ENCODE data around the gene FUT9.

The FUT9 gene

DNA sequence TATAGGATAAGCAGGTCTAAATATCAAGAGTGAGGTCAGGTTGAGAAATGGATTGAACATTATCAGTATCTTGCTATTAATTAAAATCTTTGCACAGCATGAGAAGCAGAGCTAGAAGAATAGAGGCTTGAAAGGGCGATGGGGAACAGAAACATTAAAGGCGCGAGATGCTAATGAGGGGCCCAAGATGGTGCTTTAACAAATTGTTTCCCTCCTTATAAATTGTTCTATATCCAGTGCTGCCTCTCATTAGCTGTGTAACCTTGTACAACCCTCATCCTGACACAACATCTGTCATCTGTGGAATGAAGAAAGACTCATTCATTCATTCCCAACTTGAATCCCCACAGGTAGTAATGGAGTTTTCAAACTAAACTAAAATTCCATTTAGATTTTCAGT lies 57.8 kb downstream of the FUT9 start:
- DNase-seq (no peak), ATAC-seq (no peak)

GRCh38 chr6:96074006-96074405 lies 58.2 kb downstream of the FUT9 start:
- DNase-seq (no peak), ATAC-seq (no peak)

DNA sequence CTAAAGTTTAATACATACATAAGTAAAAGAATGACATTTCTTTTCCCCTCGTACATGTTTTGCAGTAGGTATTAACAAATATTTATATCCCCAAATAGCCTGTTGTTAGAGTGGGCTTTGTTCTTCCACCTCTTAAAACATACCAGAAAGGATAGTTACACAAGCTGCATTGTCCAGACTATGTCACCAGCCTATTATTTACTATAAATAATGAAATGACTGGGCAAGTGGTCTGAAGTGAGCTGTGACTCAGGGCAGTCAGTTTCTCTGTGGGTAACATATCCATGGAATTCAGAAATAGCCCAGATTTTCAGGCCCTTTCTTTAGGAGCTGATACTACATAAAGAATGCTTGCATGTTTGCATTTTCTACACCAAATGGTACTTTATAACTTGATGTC lies 60.1 kb downstream of the FUT9 start:
- ATAC-seq (no peak), DNase-seq (no peak)

DNA sequence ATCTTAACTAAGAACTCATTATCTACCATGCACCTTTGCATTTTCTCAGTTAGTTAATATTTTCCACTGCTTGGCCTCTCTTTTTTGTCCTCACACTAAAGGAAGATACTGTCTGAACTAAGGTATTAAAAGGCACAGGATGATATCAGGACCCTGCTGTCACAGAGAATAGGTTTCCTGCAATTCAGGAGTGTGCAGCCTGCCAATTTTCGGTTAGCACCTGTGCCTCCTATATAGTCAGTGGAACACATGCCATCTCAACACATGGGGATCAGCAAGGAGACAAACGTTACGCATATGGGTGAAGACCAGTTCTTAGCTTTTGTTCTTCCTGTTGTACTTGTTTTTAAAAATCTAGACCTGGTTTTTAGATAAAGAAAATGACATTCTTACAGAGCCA lies 71.0 kb downstream of the FUT9 start:
- ATAC-seq: no peak
- DNase-seq: no peak

GRCh38 chr6:96089173-96089572 lies 73.4 kb downstream of the FUT9 start:
- no peak for ATAC-seq
- DNase-seq: no peak

GRCh38 chr6:96094077-96094476 lies 78.3 kb downstream of the FUT9 start:
- ATAC-seq (no peak), DNase-seq (no peak)

DNA sequence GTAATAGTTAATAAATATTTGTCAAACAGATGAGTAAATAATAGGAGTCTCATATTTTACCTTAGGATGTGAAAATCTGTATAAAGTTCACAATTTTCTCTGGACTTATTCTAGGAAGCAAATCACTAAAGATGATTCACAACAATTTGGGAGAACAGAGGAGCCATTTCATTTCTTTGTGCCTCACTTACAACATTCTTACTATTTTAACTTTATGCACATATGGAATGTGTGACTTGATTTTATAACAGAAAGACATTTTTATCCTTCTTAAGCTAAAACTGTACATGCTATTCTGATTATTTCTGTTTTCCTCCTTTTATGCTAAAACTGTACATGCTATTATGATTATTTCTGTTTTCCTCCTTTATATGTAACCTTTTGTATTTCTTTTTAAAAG lies 83.3 kb downstream of the FUT9 start:
- no peak for DNase-seq
- ATAC-seq: no peak

DNA sequence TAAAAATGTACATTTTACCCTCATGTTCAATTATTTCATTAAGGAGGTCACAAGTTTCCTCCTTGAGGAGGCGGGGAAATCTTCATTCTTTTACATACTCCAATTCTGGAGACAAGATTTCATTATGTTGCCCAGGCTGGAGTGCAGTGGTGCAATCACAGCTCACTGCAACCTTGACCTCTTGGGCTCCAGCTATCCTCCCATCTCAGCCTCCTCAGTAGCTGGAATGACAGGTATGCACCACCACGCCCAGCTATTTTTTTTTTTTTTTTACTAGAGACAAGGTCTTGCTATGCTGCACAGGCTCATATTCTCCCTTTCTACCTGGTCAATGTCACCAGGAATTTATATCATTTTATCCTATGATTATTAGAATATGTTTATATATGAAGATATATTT lies 85.8 kb downstream of the FUT9 start:
- DNase-seq (no peak), ATAC-seq (no peak)

DNA sequence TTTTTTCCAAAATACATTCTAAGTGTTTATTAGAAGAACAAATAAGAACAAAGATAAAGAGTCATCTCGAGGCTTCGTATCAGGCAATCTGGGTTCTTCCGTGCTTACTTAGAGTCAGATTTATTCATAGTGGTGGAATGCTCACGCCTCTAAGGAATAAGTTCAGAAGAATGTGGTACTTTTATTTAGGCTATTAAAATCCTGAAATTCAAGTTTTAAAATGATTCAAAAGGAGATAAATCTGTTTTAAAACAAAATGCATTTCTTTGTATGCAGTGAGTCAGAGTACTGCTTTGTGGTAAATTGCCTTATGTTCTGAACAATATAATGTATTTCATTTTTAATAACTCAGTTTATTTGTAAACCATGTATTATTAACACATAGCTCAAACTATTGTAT lies 89.1 kb downstream of the FUT9 start:
- ATAC-seq (no peak), DNase-seq (no peak)

- no peak for ATAC-seq
- no peak for DNase-seq
Observed at GRCh38 chr6:96110878-96111277, 95.1 kb downstream of the FUT9 start.

GRCh38 chr6:96116674-96117073 lies 100.9 kb downstream of the FUT9 start:
- no peak for ATAC-seq

GRCh38 chr6:96124778-96125177 lies 109.0 kb downstream of the FUT9 start:
- DNase-seq (no peak), ATAC-seq (no peak)

More at GRCh38 chr6:96116674-96117073, 100.9 kb downstream of the FUT9 start:
- no peak for DNase-seq

DNA sequence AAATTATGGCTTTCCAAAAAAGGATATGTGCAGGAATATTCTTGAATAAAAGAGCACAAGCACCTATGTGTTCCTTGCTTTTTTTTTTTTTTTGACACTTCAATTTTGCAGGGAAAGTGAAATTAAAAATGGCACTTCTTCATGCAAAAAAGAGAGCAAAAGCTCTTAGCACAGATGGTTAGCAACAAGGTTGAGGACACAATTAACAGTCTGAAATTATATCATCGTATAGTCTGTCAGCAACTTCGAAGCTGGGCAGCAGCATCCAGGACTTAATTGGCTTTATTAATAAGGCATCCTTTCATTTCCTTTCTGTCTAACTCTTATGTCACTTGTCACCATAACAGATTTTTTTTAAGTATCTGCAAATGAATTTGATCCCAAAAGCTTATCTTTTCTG lies 122.6 kb downstream of the FUT9 start:
- no peak for ATAC-seq
- DNase-seq: no peak

DNA sequence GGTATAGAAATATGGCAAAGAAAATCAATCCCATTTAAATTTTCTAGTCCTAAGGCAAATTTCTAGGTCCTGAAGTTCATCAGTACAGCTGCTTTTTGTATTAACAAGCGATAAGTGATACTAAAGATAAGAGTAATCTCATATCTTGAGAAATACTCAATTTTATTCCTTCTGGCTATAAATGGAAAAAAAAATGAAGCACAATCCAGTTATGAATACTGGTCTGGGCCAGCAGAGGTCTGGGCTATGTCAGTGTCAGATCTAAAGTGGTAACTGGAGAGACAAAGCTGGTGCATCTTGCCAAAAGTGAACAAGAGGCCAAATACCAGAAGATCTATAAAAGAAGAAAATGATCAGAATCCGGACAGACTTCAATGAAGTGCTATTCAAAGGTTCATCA lies 126.4 kb downstream of the FUT9 start:
- ATAC-seq: no peak
- no peak for DNase-seq

- ATAC-seq (no peak), DNase-seq (no peak)
Observed at GRCh38 chr6:96150431-96150830, 134.7 kb downstream of the FUT9 start.

DNA sequence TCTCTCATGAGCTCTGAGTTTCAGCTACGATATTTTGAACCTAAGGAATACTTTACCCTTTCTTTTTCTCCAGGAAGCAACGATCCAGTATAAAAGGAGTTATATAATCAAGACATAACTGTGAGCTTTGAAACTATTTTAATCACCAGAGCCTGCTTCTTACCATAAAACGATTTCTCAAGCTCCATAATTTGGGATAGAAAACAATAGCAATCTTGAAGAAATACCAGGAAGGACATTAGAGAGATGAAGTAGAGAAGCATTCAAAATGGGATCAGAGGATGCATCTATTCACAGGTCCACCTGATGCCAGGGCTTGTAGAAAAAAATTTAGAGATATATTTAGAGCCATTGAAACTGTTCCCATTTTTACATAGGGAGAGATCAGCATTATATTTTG lies 135.9 kb downstream of the FUT9 start:
- ATAC-seq (no peak), DNase-seq (no peak)

- DNase-seq (no peak), ATAC-seq (no peak)
Observed at GRCh38 chr6:96152114-96152708, 136.4 kb downstream of the FUT9 start.

- no peak for ATAC-seq
- DNase-seq: no peak
Observed at GRCh38 chr6:96153775-96154174, 138.0 kb downstream of the FUT9 start.

DNA sequence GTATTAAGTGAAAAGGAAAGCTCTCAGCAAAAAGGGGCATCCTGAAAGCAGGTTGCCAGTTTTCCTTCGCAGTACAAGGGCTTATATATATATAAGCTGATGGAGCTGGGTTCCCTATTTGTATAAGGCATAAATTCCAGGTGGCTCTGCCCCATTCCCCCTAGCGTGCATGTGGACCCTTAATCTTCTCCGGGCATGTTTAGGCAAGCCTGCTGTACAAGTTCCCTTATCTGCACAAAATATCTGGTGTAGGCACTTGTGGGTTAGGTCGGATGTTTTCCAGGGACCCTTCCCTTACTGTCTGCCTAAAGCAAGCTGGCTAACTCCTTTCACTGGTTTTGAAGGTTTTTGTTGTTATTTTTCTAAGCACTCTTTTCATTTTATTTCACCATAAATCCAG lies 140.7 kb downstream of the FUT9 start:
- DNase-seq (no peak), ATAC-seq (no peak)

- ATAC-seq: no peak
- no peak for DNase-seq
Observed at GRCh38 chr6:96157018-96157565, 141.3 kb downstream of the FUT9 start.

- ATAC-seq: no peak
- DNase-seq: no peak
Observed at GRCh38 chr6:96162711-96163120, 146.9 kb downstream of the FUT9 start.

DNA sequence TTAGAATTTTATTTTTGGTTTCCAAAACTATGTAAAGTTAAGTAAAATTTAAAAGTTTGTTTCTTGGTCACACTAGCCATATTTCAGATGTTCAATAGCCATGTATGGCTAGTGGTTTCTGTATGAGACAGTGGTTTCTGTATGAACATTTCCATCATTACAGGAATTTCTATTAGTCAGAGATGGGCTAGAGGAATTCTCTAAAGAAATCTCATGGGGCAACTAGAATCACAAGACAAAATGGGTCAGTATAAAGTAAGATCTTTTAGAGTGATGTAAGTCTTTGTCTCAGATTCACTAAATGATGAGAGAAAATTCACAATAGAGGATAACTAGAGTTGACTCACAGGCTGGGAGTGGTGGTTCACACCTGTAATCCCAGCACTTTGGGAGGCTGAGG lies 149.0 kb downstream of the FUT9 start:
- ATAC-seq: no peak

GRCh38 chr6:96171112-96171511 lies 155.3 kb downstream of the FUT9 start:
- no peak for ATAC-seq
- DNase-seq: no peak

More for the DNA sequence above, 149.0 kb downstream of the FUT9 start:
- no peak for DNase-seq

GRCh38 chr6:96184798-96185197 lies 169.0 kb downstream of the FUT9 start:
- no peak for ATAC-seq
- no peak for DNase-seq

GRCh38 chr6:96186094-96186493 lies 170.3 kb downstream of the FUT9 start:
- no peak for ATAC-seq
- no peak for DNase-seq

All from stimulated activated naive CD8-positive, alpha-beta T cell treated with anti-CD3 and anti-CD28 coated beads, Interleukin-15, Interleukin-2, amounts not matched to agents 100 U/mL and 50 U/mL, for 24 hours (primary cell).